IPS DF 6.9 (cell line): ENCODE measurements around the gene IFT88.

Source experiments
- DNase-seq: peaks from one replicate; pipeline ENCODE4 v3.0.0-alpha.2; 2013; ENCODE audit warnings: low read depth, low spot score
- H3K27ac ChIP-seq: one replicate; pipeline ENCODE4 v1.5.1; 2013; ENCODE audit warnings: low read length, control low read depth
- H3K27me3 ChIP-seq: 2 replicates; pipeline ENCODE4 v1.6.1; 2013; ENCODE audit warnings: mild to moderate bottlenecking, low read length; ENCODE audit not compliant: control insufficient read depth, insufficient read depth
- H3K36me3 ChIP-seq: 2 replicates; pipeline ENCODE4 v1.6.1; 2013; ENCODE audit warnings: low read length; ENCODE audit not compliant: control insufficient read depth, insufficient read depth
- H3K4me1 ChIP-seq: 2 replicates; pipeline ENCODE4 v1.6.1; 2013; ENCODE audit warnings: low read length; ENCODE audit not compliant: control insufficient read depth, insufficient read depth
- H3K4me3 ChIP-seq: 2 replicates; pipeline ENCODE4 v1.5.1; 2013; ENCODE audit warnings: mild to moderate bottlenecking, low read length
- H3K9me3 ChIP-seq: 2 replicates; pipeline ENCODE4 v1.6.1; 2013; ENCODE audit warnings: low read length, inconsistent platforms; ENCODE audit not compliant: control insufficient read depth, insufficient read depth
- WGBS: extraction: QIAGEN DNeasy Blood & Tissue Kit; methylation state at CpG from one replicate; pipeline ENCODE4 v1.1.7; 2013; ENCODE audit warnings: mixed read lengths, missing lambda C conversion rate; ENCODE audit not compliant: insufficient read length, insufficient coverage; 5-methylcytosine and 5-hydroxymethylcytosine counted together

Gene IFT88

GRCh38 chr13:20566898-20567874, at the start of gene IFT88:
TSS of gene IFT88 (plus strand) at chr13:20567157. CDS start at chr13:20574386, 7,229 bp downstream.
- H3K9me3 ChIP-seq: no peaks in the 10 kb centered on the region
- H3K4me3 ChIP-seq: peak within 1 kb of the TSS; percentile 79
- no peak within 1 kb of the TSS for H3K27ac ChIP-seq
- H3K36me3 ChIP-seq: no peaks in the 10 kb centered on the region
- DNase-seq: peak; percentile 55
- H3K4me1 ChIP-seq: no peaks in the 10 kb centered on the region
- no peaks in the 10 kb centered on the region for H3K27me3 ChIP-seq
- WGBS: no CpG with 5 or more reads among the region's 74 CpGs

- no peak overlapping the region for H3K27ac ChIP-seq
- no peak overlapping the region for H3K4me3 ChIP-seq
- no peak for DNase-seq
- H3K9me3 ChIP-seq: no peaks in the 10 kb centered on the region
- H3K4me1 ChIP-seq: no peaks in the 10 kb centered on the region
- no CpG with 5 or more reads among the region's 7 CpGs for WGBS
- H3K27me3 ChIP-seq: no peaks in the 10 kb centered on the region
- H3K36me3 ChIP-seq: no peaks in the 10 kb centered on the region
Measured at GRCh38 chr13:20518660-20519100, 48.3 kb upstream of the IFT88 start.

- no peak for DNase-seq
- Histone ChIP-seq H3K4me3 (no peak overlapping the region), H3K27me3 (no peaks in the 10 kb centered on the region), H3K4me1 (no peaks in the 10 kb centered on the region), H3K27ac (no peak overlapping the region), H3K9me3 (no peaks in the 10 kb centered on the region), H3K36me3 (no peaks in the 10 kb centered on the region)
- WGBS: no CpG with 5 or more reads among the region's 1 CpG
Measured at GRCh38 chr13:20519875-20520274, 47.1 kb upstream of the IFT88 start.

- peaks cover 5% of the 10 kb centered on the region; the same call in 1 of the 2 replicates for H3K27me3 ChIP-seq
- H3K27ac ChIP-seq: no peak overlapping the region
- no peak overlapping the region for H3K4me3 ChIP-seq
- no peak for DNase-seq
- H3K9me3 ChIP-seq: no peaks in the 10 kb centered on the region
- H3K4me1 ChIP-seq: no peaks in the 10 kb centered on the region
- WGBS: no CpG with 5 or more reads among the region's 5 CpGs
- no peaks in the 10 kb centered on the region; the same call in 1 of the 2 replicates for H3K36me3 ChIP-seq
Measured at GRCh38 chr13:20521364-20522115, 45.4 kb upstream of the IFT88 start.

- Histone ChIP-seq H3K9me3 (no peaks in the 10 kb centered on the region), H3K27me3 (peaks cover 11% of the 10 kb centered on the region; the same call in 1 of the 2 replicates), H3K27ac (no peak overlapping the region), H3K4me3 (peak overlapping the region; percentile 68; the same call in 1 of the 2 replicates), H3K36me3 (no peaks in the 10 kb centered on the region; the same call in 1 of the 2 replicates), H3K4me1 (no peaks in the 10 kb centered on the region)
- DNase-seq: no peak
- no CpG with 5 or more reads among the region's 37 CpGs for WGBS
Measured at GRCh38 chr13:20525144-20525600, 41.8 kb upstream of the IFT88 start.

GRCh38 chr13:20525601-20526544, 41.1 kb upstream of the IFT88 start, which contains the start of gene CRYL1:
TSS of gene CRYL1 (minus strand) at chr13:20525857. CDS start at chr13:20525794, 63 bp downstream.
- no CpG with 5 or more reads among the region's 89 CpGs for WGBS
- H3K4me1 ChIP-seq: no peaks in the 10 kb centered on the region
- peaks cover 11% of the 10 kb centered on the region; the same call in 1 of the 2 replicates for H3K27me3 ChIP-seq
- no peaks in the 10 kb centered on the region; the same call in 1 of the 2 replicates for H3K36me3 ChIP-seq
- no peaks in the 10 kb centered on the region for H3K9me3 ChIP-seq
- no peak for DNase-seq
- no peak within 1 kb of the TSS for H3K27ac ChIP-seq
- peak within 1 kb of the TSS; percentile 68 for H3K4me3 ChIP-seq

GRCh38 chr13:20526664-20527063, 40.3 kb upstream of the IFT88 start:
- no peak for DNase-seq
- no peak overlapping the region for H3K27ac ChIP-seq
- H3K4me1 ChIP-seq: no peaks in the 10 kb centered on the region
- peaks cover 11% of the 10 kb centered on the region; the same call in 1 of the 2 replicates for H3K27me3 ChIP-seq
- no peak overlapping the region for H3K4me3 ChIP-seq
- H3K36me3 ChIP-seq: no peaks in the 10 kb centered on the region; the same call in 1 of the 2 replicates
- no CpG with 5 or more reads among the region's 6 CpGs for WGBS
- no peaks in the 10 kb centered on the region for H3K9me3 ChIP-seq

GRCh38 chr13:20528452-20528851, 38.5 kb upstream of the IFT88 start:
- no peak for DNase-seq
- H3K4me1 ChIP-seq: no peaks in the 10 kb centered on the region
- H3K36me3 ChIP-seq: no peaks in the 10 kb centered on the region; the same call in 1 of the 2 replicates
- H3K9me3 ChIP-seq: no peaks in the 10 kb centered on the region
- no CpG with 5 or more reads among the region's 2 CpGs for WGBS
- H3K4me3 ChIP-seq: no peak overlapping the region
- H3K27me3 ChIP-seq: peaks cover 11% of the 10 kb centered on the region; the same call in 1 of the 2 replicates
- no peak overlapping the region for H3K27ac ChIP-seq

- no CpG with 5 or more reads among the region's 10 CpGs for WGBS
- H3K9me3 ChIP-seq: no peaks in the 10 kb centered on the region; the same call in 1 of the 2 replicates
- H3K36me3 ChIP-seq: no peaks in the 10 kb centered on the region
- H3K4me1 ChIP-seq: no peaks in the 10 kb centered on the region
- no peaks in the 10 kb centered on the region for H3K27me3 ChIP-seq
- no peak overlapping the region for H3K4me3 ChIP-seq
- no peak overlapping the region for H3K27ac ChIP-seq
- no peak for DNase-seq
Measured at GRCh38 chr13:20534038-20534608, 32.8 kb upstream of the IFT88 start.
